Measurements from ENCODE around the gene DNAJC7.
"Not testable (repeated sequence)": the region's sequence is repeated elsewhere in the genome, so short reads cannot be mapped to it uniquely, and the experiment has no call there.

Gene DNAJC7

GRCh38 chr17:42010898-42011516 is 6.2 kb downstream of the DNAJC7 start:
- Histone ChIP-seq H3K9ac (ENCODE audit: low read length) (no peak overlapping the region), H3K79me2 (ENCODE audit: low read length) (peaks cover 98% of the 10 kb centered on the region), H3K4me1 (ENCODE audit: low read length) (peaks cover 6% of the 10 kb centered on the region; the same call in 1 of the 2 replicates), H3K4me3 (ENCODE audit: low read length) (no peak overlapping the region), H2AFZ (ENCODE audit: low read length) (no peak overlapping the region), H3K27ac (ENCODE audit: low read length) (no peak overlapping the region), H3F3A (ENCODE audit: insufficient read depth, low read length) (no peaks in the 10 kb centered on the region), H4K20me1 (ENCODE audit: insufficient read depth, low read length) (no peaks in the 10 kb centered on the region), H3K4me2 (ENCODE audit: low read depth, low read length) (no peak overlapping the region), H3K36me3 (replicated peaks; ENCODE audit: insufficient read depth, low read length) (no peaks in the 10 kb centered on the region), H3K9me2 (replicated peaks; ENCODE audit: insufficient read depth, low read length) (no peaks in the 10 kb centered on the region), H3K9me3 (replicated peaks; ENCODE audit: insufficient read depth, low read length) (no peaks in the 10 kb centered on the region), H3K27me3 (replicated peaks; ENCODE audit: insufficient read depth, low read length) (no peaks in the 10 kb centered on the region)
- TF ChIP-seq CTCF (IDR thresholded peaks at IDR 0.05; ENCODE audit: low read length): no peak
- no peak for TF ChIP-seq EZH2phosphoT487 (IDR thresholded peaks at IDR 0.05; ENCODE audit: low read length)
- no peak for TF ChIP-seq EZH2 (optimal IDR thresholded peaks at IDR 0.05; ENCODE audit: low read depth, low read length)
- DNase-seq: no peak

- not testable (repeated sequence) for H3K4me2 ChIP-seq (ENCODE audit: low read depth, low read length); H3K27me3 ChIP-seq (replicated peaks; ENCODE audit: insufficient read depth, low read length); H4K20me1 ChIP-seq (ENCODE audit: insufficient read depth, low read length); DNase-seq; H3K9me2 ChIP-seq (replicated peaks; ENCODE audit: insufficient read depth, low read length); H3F3A ChIP-seq (ENCODE audit: insufficient read depth, low read length); H3K9ac ChIP-seq (ENCODE audit: low read length); H2AFZ ChIP-seq (ENCODE audit: low read length); H3K4me1 ChIP-seq (ENCODE audit: low read length); H3K4me3 ChIP-seq (ENCODE audit: low read length); H3K27ac ChIP-seq (ENCODE audit: low read length); H3K36me3 ChIP-seq (replicated peaks; ENCODE audit: insufficient read depth, low read length); H3K9me3 ChIP-seq (replicated peaks; ENCODE audit: insufficient read depth, low read length)
- peaks cover 98% of the 10 kb centered on the region for H3K79me2 ChIP-seq (ENCODE audit: low read length)
Measured at GRCh38 chr17:42010266-42010680, 7.0 kb downstream of the DNAJC7 start.

GRCh38 chr17:42009170-42009569 is 8.1 kb downstream of the DNAJC7 start:
- Histone ChIP-seq H3K27me3 (replicated peaks; ENCODE audit: insufficient read depth, low read length) (no peaks in the 10 kb centered on the region), H3K9ac (ENCODE audit: low read length) (no peak overlapping the region), H3K9me3 (replicated peaks; ENCODE audit: insufficient read depth, low read length) (no peaks in the 10 kb centered on the region), H3K9me2 (replicated peaks; ENCODE audit: insufficient read depth, low read length) (no peaks in the 10 kb centered on the region), H2AFZ (ENCODE audit: low read length) (no peak overlapping the region), H3K79me2 (ENCODE audit: low read length) (peaks cover 98% of the 10 kb centered on the region), H3K27ac (ENCODE audit: low read length) (no peak overlapping the region), H3K36me3 (replicated peaks; ENCODE audit: insufficient read depth, low read length) (no peaks in the 10 kb centered on the region), H4K20me1 (ENCODE audit: insufficient read depth, low read length) (peaks cover 9% of the 10 kb centered on the region; the same call in 1 of the 2 replicates), H3K4me2 (ENCODE audit: low read depth, low read length) (no peak overlapping the region), H3K4me1 (ENCODE audit: low read length) (no peaks in the 10 kb centered on the region), H3F3A (ENCODE audit: insufficient read depth, low read length) (no peaks in the 10 kb centered on the region), H3K4me3 (ENCODE audit: low read length) (no peak overlapping the region)
- peak; percentile 20 for DNase-seq
- TF ChIP-seq EZH2 (optimal IDR thresholded peaks at IDR 0.05; ENCODE audit: low read depth, low read length) (no peak), CTCF (IDR thresholded peaks at IDR 0.05; ENCODE audit: low read length) (peak; percentile 27)

- Histone ChIP-seq H2AFZ (ENCODE audit: low read length) (no peak overlapping the region), H3F3A (ENCODE audit: insufficient read depth, low read length) (peaks cover 4% of the 10 kb centered on the region; the same call in 1 of the 2 replicates), H3K27me3 (replicated peaks; ENCODE audit: insufficient read depth, low read length) (no peaks in the 10 kb centered on the region), H3K4me1 (ENCODE audit: low read length) (peaks cover 25% of the 10 kb centered on the region), H3K27ac (ENCODE audit: low read length) (no peak overlapping the region), H4K20me1 (ENCODE audit: insufficient read depth, low read length) (peaks cover 9% of the 10 kb centered on the region; the same call in 1 of the 2 replicates), H3K9me2 (replicated peaks; ENCODE audit: insufficient read depth, low read length) (no peaks in the 10 kb centered on the region), H3K4me3 (ENCODE audit: low read length) (no peak overlapping the region), H3K4me2 (ENCODE audit: low read depth, low read length) (no peak overlapping the region), H3K9ac (ENCODE audit: low read length) (no peak overlapping the region), H3K9me3 (replicated peaks; ENCODE audit: insufficient read depth, low read length) (no peaks in the 10 kb centered on the region), H3K36me3 (replicated peaks; ENCODE audit: insufficient read depth, low read length) (0 out of 2 replicates have a peak, but pooled peaks cover 3% of the 10 kb centered on the region), H3K79me2 (ENCODE audit: low read length) (peaks cover 98% of the 10 kb centered on the region)
- TF ChIP-seq EZH2 (optimal IDR thresholded peaks at IDR 0.05; ENCODE audit: low read depth, low read length) (no peak), EZH2phosphoT487 (IDR thresholded peaks at IDR 0.05; ENCODE audit: low read length) (no peak), CTCF (IDR thresholded peaks at IDR 0.05; ENCODE audit: low read length) (no peak)
- DNase-seq: no peak
Measured at GRCh38 chr17:42005166-42005565, 12.1 kb downstream of the DNAJC7 start.
